Pancreas (tissue), 10 donors: ENCODE data around the gene ELAC2. TPM values are rescaled to one million over a fixed set of nuclear protein-coding genes. Genes with fewer than 3 reads are reported as not detected.

Experiments
- ATAC-seq, 4 donors: fragments of 200-7000 bp; cut with Tn5 transposase; one replicate each; pipeline versions ENCODE4 v1.8.0 to v1.9.1; 2020; ENCODE audit warnings: mild to moderate bottlenecking in 4 of 4, moderate library complexity in 4 of 4
- DNase-seq, 6 donors: peaks; one replicate each; pipeline ENCODE4 v3.0.0-alpha.2; 2020
- FAIRE-seq: peaks from 2 replicates; lab custom pipeline; 2012; peaks lifted over from hg19 to GRCh38; lab: Jason Lieb, UNC
- H3K27ac ChIP-seq, 4 donors: fragments of 200-600 bp; sonication (generic); 1 replicate in 3 of 4; 2 replicates in 1 of 4; pipeline versions ENCODE4 v1.5.0 to v1.8.0; 2020
- H3K27me3 ChIP-seq, 4 donors: fragments of 200-600 bp; one replicate each; pipeline ENCODE4 v1.8.0; 2021
- H3K36me3 ChIP-seq, 3 donors: fragments of 200-600 bp; sonication (generic) in 1 of 3; one replicate each; pipeline versions ENCODE4 v1.5.0 to v1.8.0; 2020 to 2021
- H3K4me1 ChIP-seq, 3 donors: fragments of 200-600 bp; one replicate each; pipeline ENCODE4 v1.8.0; 2021
- H3K4me3 ChIP-seq, 4 donors: fragments of 200-600 bp; sonication (generic) in 2 of 4; one replicate each; pipeline versions ENCODE4 v1.5.0 to v1.8.0; 2020 to 2021
- H3K9me3 ChIP-seq, 4 donors: fragments of 200-600 bp; one replicate each; pipeline ENCODE4 v1.8.0; 2021
- WGBS, 2 donors: extraction: QIAGEN DNeasy Blood & Tissue Kit; methylation state at CpG; one replicate each; pipeline ENCODE4 v1.1.7; 2013; 5-methylcytosine and 5-hydroxymethylcytosine counted together
- intact Hi-C, 3 donors: fragments of 100-400 bp; cut with DNase I; formaldehyde crosslinking; loops; one replicate each; pipeline versions ENCODE4 v1.11.1 to v1.14.2; 2022
- polyA plus RNA-seq, 2 donors: library from polyadenylated mRNA; stranded (reverse); fragments of 200-250 nt; gene quantifications; one replicate each; pipeline ENCODE4 v1.2.3, GENCODE V29; 2013
- total RNA-seq, 6 donors: library from RNA; stranded (reverse); fragmentation: NEBNext Ultra II Directional in 4 of 6; extraction: Animal tissue kit (Norgen Biotek cat#: 25700) in 4 of 6; gene quantifications; one replicate each; pipeline versions ENCODE4 v1.2.1 to v1.2.4, GENCODE V29; 2021 to 2023
- TF ChIP-seq, protein P1 (sequence below), 4 donors: fragments of 200-600 bp; sonication (generic) in 3 of 4; IDR thresholded peaks; one replicate each; pipeline versions ENCODE4 v1.5.0 to v1.8.0; 2021; ENCODE audit warnings: antibody characterized with exemption in 4 of 4
- donor health status: healthy with polysubstance abuse.
- donor health status: DM: no; HTN: no; CAD: no; lungs with moderate emphysema.
- donor health status: DM: no; HTN: no; CAD: no.
- donor health status: control.
- donor health status: control.
- donor health status: Bipolar disorder and iron deficiency.
- donor health status: DM: yes; HTN: yes; CAD: no.
- donor health status: DM: no; HTN: no; CAD: no.
- donor health status: DM: no; HTN: no; CAD: no.
- donor health status: DM: yes; HTN: yes; CAD: no.

The ELAC2 gene
- total and polyA plus RNA-seq, 8 donors: 19.6 to 39.2 (median 25.2) TPM

DNA sequence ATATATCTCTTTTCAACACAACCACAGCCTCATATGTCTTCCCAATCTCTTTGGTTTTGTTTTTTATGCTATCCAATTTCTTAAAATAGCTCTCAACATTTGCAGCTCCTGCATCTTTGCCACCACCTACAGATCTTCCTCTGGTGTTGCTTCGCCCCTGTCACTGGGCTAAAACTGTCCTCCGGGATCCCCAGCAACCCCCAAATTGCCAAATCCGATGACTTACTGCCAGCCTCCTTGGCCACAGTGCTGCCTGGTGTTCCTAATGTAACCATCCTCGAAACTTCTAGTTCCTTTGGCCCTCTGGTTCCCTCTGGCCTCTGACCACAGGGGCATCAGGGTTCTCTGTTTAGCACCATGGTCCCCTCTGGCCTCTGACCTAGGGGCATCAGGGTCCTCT lies 70.8 kb downstream of the ELAC2 start:
- H3K36me3 ChIP-seq: no peaks in the 10 kb centered on the region
- no peaks in the 10 kb centered on the region for H3K9me3 ChIP-seq
- no peaks in the 10 kb centered on the region for H3K4me1 ChIP-seq
- FAIRE-seq: no peak
- H3K27me3 ChIP-seq: no peaks in the 10 kb centered on the region
- TF ChIP-seq, protein P1, sequence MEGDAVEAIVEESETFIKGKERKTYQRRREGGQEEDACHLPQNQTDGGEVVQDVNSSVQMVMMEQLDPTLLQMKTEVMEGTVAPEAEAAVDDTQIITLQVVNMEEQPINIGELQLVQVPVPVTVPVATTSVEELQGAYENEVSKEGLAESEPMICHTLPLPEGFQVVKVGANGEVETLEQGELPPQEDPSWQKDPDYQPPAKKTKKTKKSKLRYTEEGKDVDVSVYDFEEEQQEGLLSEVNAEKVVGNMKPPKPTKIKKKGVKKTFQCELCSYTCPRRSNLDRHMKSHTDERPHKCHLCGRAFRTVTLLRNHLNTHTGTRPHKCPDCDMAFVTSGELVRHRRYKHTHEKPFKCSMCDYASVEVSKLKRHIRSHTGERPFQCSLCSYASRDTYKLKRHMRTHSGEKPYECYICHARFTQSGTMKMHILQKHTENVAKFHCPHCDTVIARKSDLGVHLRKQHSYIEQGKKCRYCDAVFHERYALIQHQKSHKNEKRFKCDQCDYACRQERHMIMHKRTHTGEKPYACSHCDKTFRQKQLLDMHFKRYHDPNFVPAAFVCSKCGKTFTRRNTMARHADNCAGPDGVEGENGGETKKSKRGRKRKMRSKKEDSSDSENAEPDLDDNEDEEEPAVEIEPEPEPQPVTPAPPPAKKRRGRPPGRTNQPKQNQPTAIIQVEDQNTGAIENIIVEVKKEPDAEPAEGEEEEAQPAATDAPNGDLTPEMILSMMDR (IDR thresholded peaks at IDR 0.05): no peak
- intact Hi-C loops: no loop called here
- no peak for ATAC-seq
- no peak for DNase-seq
- WGBS, 2 donors: 81 to 94% methylated on average over 4 of the region's 4 CpGs
- no peak overlapping the region for H3K4me3 ChIP-seq
- H3K27ac ChIP-seq: no peak overlapping the region

Other genes with a start within 250 kb of the ELAC2 start
- gene ARHGAP44, start 228.5 kb downstream of the ELAC2 start, total RNA-seq: 1 to 10 TPM; 3.4 to 7.5 (median 4.4) TPM
- gene ARHGAP44, start 228.5 kb downstream of the ELAC2 start, polyA plus RNA-seq: 1 to 10 TPM; 3.5 to 6.5 TPM